ENCODE results near the gene GSTO1. TPM values are rescaled to one million over a fixed set of nuclear protein-coding genes. Genes with fewer than 3 reads are reported as not detected.

GSTO1 gene
- polyA plus RNA-seq, 3 donors: 131 to 581 (median 495) TPM

DNA sequence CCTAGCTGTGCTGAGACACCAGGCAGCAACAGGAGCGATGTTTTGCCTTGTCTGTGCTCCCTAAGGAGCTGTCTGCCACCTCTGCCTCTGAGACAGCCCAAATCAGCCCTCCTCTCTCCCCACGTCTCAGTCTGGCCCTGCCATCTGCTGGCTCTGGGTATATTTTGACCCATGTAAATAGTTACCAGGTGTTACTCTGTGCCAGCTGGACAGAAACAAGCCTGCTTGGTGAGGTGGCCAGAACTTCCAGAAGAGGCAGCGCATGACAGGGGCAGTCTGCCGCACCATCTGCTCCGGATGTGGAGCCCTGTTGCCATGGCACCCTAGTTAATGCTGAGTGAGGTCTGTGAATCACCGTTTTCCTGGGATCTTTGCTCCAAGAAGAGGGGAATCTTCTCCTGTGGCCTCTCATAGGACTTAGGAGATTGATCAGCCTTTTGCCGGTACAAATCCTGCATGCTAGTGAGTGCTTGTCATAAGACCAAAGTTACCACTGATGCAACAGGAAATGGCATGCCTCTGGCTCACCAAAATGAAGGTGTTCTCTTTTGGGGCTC lies 46.1 kb downstream of the GSTO1 start:
- H2AFZ ChIP-seq (ENCODE audit: insufficient read depth, low read depth, low read length, poor library complexity, severe bottlenecking): no peak overlapping the region
- peak in 2 of 3 donors; percentile 36 to 74 for DNase-seq
- H3K4me3 ChIP-seq (replicated peaks in 1 of 3; ENCODE audit: low read depth in 2 of 3, low read length in 3 of 3): no peak overlapping the region
- TF ChIP-seq, protein P1, sequence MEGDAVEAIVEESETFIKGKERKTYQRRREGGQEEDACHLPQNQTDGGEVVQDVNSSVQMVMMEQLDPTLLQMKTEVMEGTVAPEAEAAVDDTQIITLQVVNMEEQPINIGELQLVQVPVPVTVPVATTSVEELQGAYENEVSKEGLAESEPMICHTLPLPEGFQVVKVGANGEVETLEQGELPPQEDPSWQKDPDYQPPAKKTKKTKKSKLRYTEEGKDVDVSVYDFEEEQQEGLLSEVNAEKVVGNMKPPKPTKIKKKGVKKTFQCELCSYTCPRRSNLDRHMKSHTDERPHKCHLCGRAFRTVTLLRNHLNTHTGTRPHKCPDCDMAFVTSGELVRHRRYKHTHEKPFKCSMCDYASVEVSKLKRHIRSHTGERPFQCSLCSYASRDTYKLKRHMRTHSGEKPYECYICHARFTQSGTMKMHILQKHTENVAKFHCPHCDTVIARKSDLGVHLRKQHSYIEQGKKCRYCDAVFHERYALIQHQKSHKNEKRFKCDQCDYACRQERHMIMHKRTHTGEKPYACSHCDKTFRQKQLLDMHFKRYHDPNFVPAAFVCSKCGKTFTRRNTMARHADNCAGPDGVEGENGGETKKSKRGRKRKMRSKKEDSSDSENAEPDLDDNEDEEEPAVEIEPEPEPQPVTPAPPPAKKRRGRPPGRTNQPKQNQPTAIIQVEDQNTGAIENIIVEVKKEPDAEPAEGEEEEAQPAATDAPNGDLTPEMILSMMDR (IDR thresholded peaks at IDR 0.05): no peak
- Mint-ChIP-seq H3K9me3 (peaks cover 6 to 9% (median 8%) of the 10 kb centered on the region in 7 donors), H3K27ac (peak overlapping the region in 2 of 7 donors; percentile 8 to 11), H3K27me3 (ENCODE audit: low read depth in 3 of 3) (peaks cover 2 to 10% (median 8%) of the 10 kb centered on the region in 3 donors), H3K36me3 (peaks cover 0 to 7% of the 10 kb centered on the region in 2 donors), H3K4me3 (no peak overlapping the region), H3K4me1 (peaks cover 41% of the 10 kb centered on the region)
- no peak overlapping the region for H3K4me2 ChIP-seq (replicated peaks; ENCODE audit: extremely low read depth, low read length, poor library complexity, severe bottlenecking)
- peaks cover 28 to 29% of the 10 kb centered on the region in 2 donors for H3K4me1 ChIP-seq (ENCODE audit: control insufficient read depth in 1 of 2, insufficient read depth in 2 of 2, low read length in 2 of 2)
- H3K79me2 ChIP-seq (ENCODE audit: insufficient read depth, low read length): no peaks in the 10 kb centered on the region
- no peaks in the 10 kb centered on the region for H3K36me3 ChIP-seq (replicated peaks in 1 of 2; ENCODE audit: control insufficient read depth in 1 of 2, insufficient read depth in 2 of 2, low read length in 2 of 2)
- H3K9me3 ChIP-seq (replicated peaks in 1 of 2; ENCODE audit: control insufficient read depth in 1 of 2, insufficient read depth in 1 of 2, low read length in 2 of 2): peaks cover 0 to 6% of the 10 kb centered on the region in 2 donors
- intact Hi-C loops (cut with micrococcal nuclease): loop anchor here in 1 of 2 donors (10.0 kb wide), 1 partner anchor 274 kb away; no protein-coding TSS in a partner anchor
- H3K9ac ChIP-seq (ENCODE audit: insufficient read depth, low read length, poor library complexity, severe bottlenecking): no peak overlapping the region
- H3K27me3 ChIP-seq (ENCODE audit: control insufficient read depth in 2 of 2, insufficient read depth in 2 of 2, low read length in 2 of 2): no peaks in the 10 kb centered on the region
- H3K27ac ChIP-seq (ENCODE audit: low read depth in 1 of 2, low read length in 2 of 2): no peak overlapping the region
- no peaks in the 10 kb centered on the region for H4K20me1 ChIP-seq (ENCODE audit: insufficient read depth, low read length)
- WGBS (ENCODE audit: insufficient coverage): 54% methylated on average over 6 of the region's 7 CpGs

DNA sequence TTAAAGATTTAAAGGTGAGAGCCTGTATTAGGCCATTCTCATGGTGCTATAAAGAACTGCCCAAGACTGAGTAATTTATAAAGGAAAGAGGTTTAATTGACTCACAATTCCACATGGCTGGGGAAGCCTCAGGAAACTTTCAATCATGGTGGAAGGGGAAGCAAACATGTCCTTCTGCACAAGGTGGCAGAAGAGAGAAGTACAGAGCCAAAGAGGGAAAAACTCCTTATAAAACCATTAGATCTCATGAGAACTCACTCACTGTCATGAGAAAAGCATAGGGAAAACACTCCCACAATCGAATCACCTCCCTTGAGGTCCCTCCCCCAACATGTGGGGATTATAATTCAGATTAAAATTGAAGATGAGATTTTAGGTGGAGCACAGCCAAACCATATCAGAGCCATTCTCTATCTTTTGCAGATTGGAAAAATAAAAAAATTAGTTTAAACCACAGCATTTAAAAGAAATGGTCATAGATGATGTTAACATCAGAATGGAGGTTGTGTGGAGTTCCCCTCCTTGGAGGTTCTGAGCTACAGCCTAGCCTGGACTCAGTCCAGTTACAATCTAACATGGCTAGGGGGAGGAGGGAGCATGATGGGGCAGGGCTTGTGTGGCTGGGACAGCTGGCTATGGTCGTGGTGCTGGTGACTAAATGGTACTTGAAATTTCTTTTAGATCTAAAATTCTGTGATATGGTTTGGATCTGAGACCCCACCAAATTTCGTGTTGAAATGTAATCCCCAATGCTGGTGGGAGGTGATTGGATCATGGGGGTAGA lies 47.4 kb downstream of the GSTO1 start:
- 93% methylated on average over 2 of the region's 3 CpGs for WGBS (ENCODE audit: insufficient coverage)
- Histone ChIP-seq H3K9ac (ENCODE audit: insufficient read depth, low read length, poor library complexity, severe bottlenecking) (no peak overlapping the region), H3K36me3 (replicated peaks in 1 of 2; ENCODE audit: control insufficient read depth in 1 of 2, insufficient read depth in 2 of 2, low read length in 2 of 2) (no peaks in the 10 kb centered on the region), H3K79me2 (ENCODE audit: insufficient read depth, low read length) (no peaks in the 10 kb centered on the region), H3K4me2 (replicated peaks; ENCODE audit: extremely low read depth, low read length, poor library complexity, severe bottlenecking) (no peak overlapping the region), H3K4me1 (ENCODE audit: control insufficient read depth in 1 of 2, insufficient read depth in 2 of 2, low read length in 2 of 2) (peaks cover 33% of the 10 kb centered on the region in 2 donors), H3K4me3 (replicated peaks in 1 of 3; ENCODE audit: low read depth in 2 of 3, low read length in 3 of 3) (no peak overlapping the region), H2AFZ (ENCODE audit: insufficient read depth, low read depth, low read length, poor library complexity, severe bottlenecking) (no peak overlapping the region), H3K27me3 (ENCODE audit: control insufficient read depth in 2 of 2, insufficient read depth in 2 of 2, low read length in 2 of 2) (no peaks in the 10 kb centered on the region), H3K27ac (ENCODE audit: low read depth in 1 of 2, low read length in 2 of 2) (no peak overlapping the region), H3K9me3 (replicated peaks in 1 of 2; ENCODE audit: control insufficient read depth in 1 of 2, insufficient read depth in 1 of 2, low read length in 2 of 2) (peaks cover 0 to 6% of the 10 kb centered on the region in 2 donors), H4K20me1 (ENCODE audit: insufficient read depth, low read length) (peaks cover 7% of the 10 kb centered on the region)
- peaks cover 0 to 7% of the 10 kb centered on the region in 2 donors for H3K36me3 Mint-ChIP-seq
- peaks cover 2 to 8% (median 5%) of the 10 kb centered on the region in 3 donors for H3K27me3 Mint-ChIP-seq (ENCODE audit: low read depth in 3 of 3)
- peaks cover 45% of the 10 kb centered on the region for H3K4me1 Mint-ChIP-seq
- no peak for DNase-seq
- intact Hi-C loops (cut with micrococcal nuclease): loop anchor here in 1 of 2 donors (10.0 kb wide), 1 partner anchor 273 kb away; no protein-coding TSS in a partner anchor
- TF ChIP-seq, protein P1 (IDR thresholded peaks at IDR 0.05): no peak
- peaks cover 6 to 9% (median 8%) of the 10 kb centered on the region in 7 donors for H3K9me3 Mint-ChIP-seq
- no peak overlapping the region for H3K4me3 Mint-ChIP-seq
- no peak overlapping the region for H3K27ac Mint-ChIP-seq
